DND-41 (cell line): Measurements from ENCODE around the gene CHN1.

Experiments
- ATAC-seq: fragments of 200-7000 bp; cut with Tn5 transposase; 3 replicates; pipeline ENCODE4 v1.9.1; 2021; ENCODE audit warnings: low read depth; ENCODE audit not compliant: insufficient read depth
- DNase-seq: peaks from one replicate; pipeline ENCODE4 v3.0.0-alpha.2; 2020
- H2AFZ ChIP-seq: 2 replicates; pipeline ENCODE4 v1.6.0; 2012; ENCODE audit warnings: low read depth, low read length
- H3K27ac ChIP-seq: 2 replicates; pipeline ENCODE4 v1.5.1; 2012; ENCODE audit warnings: low read length, inconsistent platforms
- H3K27me3 ChIP-seq: fragments of 200-600 bp; sonication (generic); 2 replicates; pipeline ENCODE4 v1.6.0; 2012; ENCODE audit warnings: low read length, mild to moderate bottlenecking, inconsistent platforms; ENCODE audit not compliant: insufficient read depth, poor library complexity
- H3K36me3 ChIP-seq: 2 replicates; pipeline ENCODE4 v1.5.1; 2012; ENCODE audit warnings: low read length, inconsistent platforms; ENCODE audit not compliant: insufficient read depth
- H3K4me1 ChIP-seq: 2 replicates; pipeline ENCODE4 v1.5.1; 2012; ENCODE audit warnings: mild to moderate bottlenecking, low read length; ENCODE audit not compliant: insufficient read depth
- H3K4me2 ChIP-seq: 2 replicates; pipeline ENCODE4 v1.6.0; 2012; ENCODE audit warnings: mild to moderate bottlenecking, moderate library complexity, low read length, inconsistent platforms; ENCODE audit not compliant: insufficient read depth
- H3K4me3 ChIP-seq, 2 experiments: fragments of 200-600 bp in 1 of 2; shearing (Covaris generic) in 1 of 2; 2 replicates each; pipeline ENCODE4 v1.5.1; 2012 to 2016; ENCODE audit warnings: inconsistent platforms in 2 of 2, low read length in 2 of 2, mild to moderate bottlenecking in 2 of 2, low read depth in 1 of 2, moderate library complexity in 1 of 2
- H3K79me2 ChIP-seq: 2 replicates; pipeline ENCODE4 v1.6.0; 2012; ENCODE audit warnings: low read length, inconsistent platforms; ENCODE audit not compliant: insufficient read depth
- H3K9ac ChIP-seq: 2 replicates; pipeline ENCODE4 v1.6.0; 2012; ENCODE audit warnings: low read depth, mild to moderate bottlenecking, inconsistent platforms, low read length, moderate library complexity
- H3K9me3 ChIP-seq: 2 replicates; pipeline ENCODE4 v1.5.1; 2012; ENCODE audit warnings: low read length, moderate library complexity, mild to moderate bottlenecking, inconsistent platforms; ENCODE audit not compliant: insufficient read depth, severe bottlenecking
- H4K20me1 ChIP-seq: 2 replicates; pipeline ENCODE4 v1.6.0; 2012; ENCODE audit warnings: low read length; ENCODE audit not compliant: insufficient read depth
- EZH2 ChIP-seq: IDR thresholded peaks from 3 replicates; pipeline ENCODE4 v1.6.1; 2012; ENCODE audit warnings: borderline replicate concordance, low read depth, mild to moderate bottlenecking, moderate library complexity, low read length, inconsistent platforms; ENCODE audit not compliant: severe bottlenecking
- TF ChIP-seq, protein P1 (sequence below): IDR thresholded peaks from 2 replicates; pipeline ENCODE4 v1.5.1; 2012; ENCODE audit warnings: borderline replicate concordance, low read length, moderate library complexity, mild to moderate bottlenecking; ENCODE audit not compliant: poor library complexity, severe bottlenecking; ENCODE audit errors: extremely low read depth

Gene CHN1

DNA sequence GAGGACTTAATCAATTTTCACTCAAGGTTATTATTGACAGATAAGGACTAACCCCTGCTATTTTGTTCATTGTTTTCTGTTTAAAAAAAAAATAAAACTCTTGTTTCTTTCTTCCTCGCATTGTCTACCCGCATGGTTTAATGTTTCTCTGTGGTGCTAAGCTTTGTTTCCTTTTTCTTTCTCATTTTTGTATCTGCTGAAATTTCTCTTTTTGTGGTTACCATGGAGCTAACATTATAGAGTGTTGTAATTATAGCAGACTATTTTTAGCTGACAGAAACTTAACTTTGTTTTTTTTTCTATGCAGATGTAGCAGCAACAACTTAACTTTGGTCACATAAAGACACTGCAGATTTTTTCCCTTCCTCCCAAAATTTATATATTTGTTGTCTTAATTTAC, 43.1 kb upstream of the CHN1 start:
- TF ChIP-seq, protein P1, sequence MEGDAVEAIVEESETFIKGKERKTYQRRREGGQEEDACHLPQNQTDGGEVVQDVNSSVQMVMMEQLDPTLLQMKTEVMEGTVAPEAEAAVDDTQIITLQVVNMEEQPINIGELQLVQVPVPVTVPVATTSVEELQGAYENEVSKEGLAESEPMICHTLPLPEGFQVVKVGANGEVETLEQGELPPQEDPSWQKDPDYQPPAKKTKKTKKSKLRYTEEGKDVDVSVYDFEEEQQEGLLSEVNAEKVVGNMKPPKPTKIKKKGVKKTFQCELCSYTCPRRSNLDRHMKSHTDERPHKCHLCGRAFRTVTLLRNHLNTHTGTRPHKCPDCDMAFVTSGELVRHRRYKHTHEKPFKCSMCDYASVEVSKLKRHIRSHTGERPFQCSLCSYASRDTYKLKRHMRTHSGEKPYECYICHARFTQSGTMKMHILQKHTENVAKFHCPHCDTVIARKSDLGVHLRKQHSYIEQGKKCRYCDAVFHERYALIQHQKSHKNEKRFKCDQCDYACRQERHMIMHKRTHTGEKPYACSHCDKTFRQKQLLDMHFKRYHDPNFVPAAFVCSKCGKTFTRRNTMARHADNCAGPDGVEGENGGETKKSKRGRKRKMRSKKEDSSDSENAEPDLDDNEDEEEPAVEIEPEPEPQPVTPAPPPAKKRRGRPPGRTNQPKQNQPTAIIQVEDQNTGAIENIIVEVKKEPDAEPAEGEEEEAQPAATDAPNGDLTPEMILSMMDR: no peak
- no peak for TF ChIP-seq EZH2
- Histone ChIP-seq H3K9ac (no peak overlapping the region), H3K4me1 (no peaks in the 10 kb centered on the region), H3K9me3 (no peaks in the 10 kb centered on the region), H3K27me3 (no peaks in the 10 kb centered on the region), H3K27ac (no peak overlapping the region), H4K20me1 (no peaks in the 10 kb centered on the region), H3K4me3 (no peak overlapping the region), H2AFZ (no peak overlapping the region), H3K36me3 (0 out of 2 replicates have a peak, but pooled peaks cover 4% of the 10 kb centered on the region), H3K79me2 (no peaks in the 10 kb centered on the region), H3K4me2 (no peak overlapping the region)
- no peak for DNase-seq
- ATAC-seq: no peak

GRCh38 chr2:175039490-175039889, 34.3 kb upstream of the CHN1 start:
- Histone ChIP-seq H3K79me2 (no peaks in the 10 kb centered on the region), H3K4me2 (no peak overlapping the region), H3K4me3 (no peak overlapping the region), H3K27ac (no peak overlapping the region), H3K27me3 (no peaks in the 10 kb centered on the region), H4K20me1 (no peaks in the 10 kb centered on the region), H3K4me1 (peaks cover 6% of the 10 kb centered on the region; the same call in 1 of the 2 replicates), H3K9me3 (no peaks in the 10 kb centered on the region), H3K36me3 (no peaks in the 10 kb centered on the region), H2AFZ (no peak overlapping the region), H3K9ac (no peak overlapping the region)
- TF ChIP-seq EZH2: no peak
- TF ChIP-seq, protein P1: no peak
- DNase-seq: no peak
- ATAC-seq: 0 out of 3 replicates have a peak, but pooled peaks have one; percentile 24

- ATAC-seq: no peak
- Histone ChIP-seq H3K4me2 (no peak overlapping the region), H3K4me3 (no peak overlapping the region), H2AFZ (no peak overlapping the region), H3K27me3 (no peaks in the 10 kb centered on the region), H4K20me1 (no peaks in the 10 kb centered on the region), H3K9ac (no peak overlapping the region), H3K4me1 (peaks cover 6% of the 10 kb centered on the region; the same call in 1 of the 2 replicates), H3K27ac (no peak overlapping the region), H3K9me3 (no peaks in the 10 kb centered on the region), H3K36me3 (no peaks in the 10 kb centered on the region), H3K79me2 (no peaks in the 10 kb centered on the region)
- TF ChIP-seq, protein P1: no peak
- TF ChIP-seq EZH2: no peak
- DNase-seq: no peak
These were observed 33.9 kb upstream of the CHN1 start for GRCh38 chr2:175039031-175039430.

- Histone ChIP-seq H3K4me2 (no peak overlapping the region), H3K27ac (no peak overlapping the region), H3K4me1 (peaks cover 6% of the 10 kb centered on the region; the same call in 1 of the 2 replicates), H3K9ac (no peak overlapping the region), H4K20me1 (no peaks in the 10 kb centered on the region), H3K79me2 (no peaks in the 10 kb centered on the region), H3K9me3 (no peaks in the 10 kb centered on the region), H2AFZ (peak overlapping the region; percentile 14; the same call in 1 of the 2 replicates), H3K36me3 (no peaks in the 10 kb centered on the region), H3K27me3 (no peaks in the 10 kb centered on the region), H3K4me3 (no peak overlapping the region)
- TF ChIP-seq EZH2: no peak
- TF ChIP-seq, protein P1: no peak
- ATAC-seq (no peak), DNase-seq (no peak)
These were observed 32.8 kb upstream of the CHN1 start for GRCh38 chr2:175037941-175038340.
